GM19372 (cell line): Measurements from ENCODE around the gene ACOXL.

Experiments
- ATAC-seq: cut with Tn5 transposase; IDR thresholded peaks from one replicate; pipeline ENCODE4 v1.9.1; 2021; ENCODE audit warnings: mild to moderate bottlenecking, low read depth, moderate library complexity; ENCODE audit not compliant: unreplicated experiment

The ACOXL gene

DNA sequence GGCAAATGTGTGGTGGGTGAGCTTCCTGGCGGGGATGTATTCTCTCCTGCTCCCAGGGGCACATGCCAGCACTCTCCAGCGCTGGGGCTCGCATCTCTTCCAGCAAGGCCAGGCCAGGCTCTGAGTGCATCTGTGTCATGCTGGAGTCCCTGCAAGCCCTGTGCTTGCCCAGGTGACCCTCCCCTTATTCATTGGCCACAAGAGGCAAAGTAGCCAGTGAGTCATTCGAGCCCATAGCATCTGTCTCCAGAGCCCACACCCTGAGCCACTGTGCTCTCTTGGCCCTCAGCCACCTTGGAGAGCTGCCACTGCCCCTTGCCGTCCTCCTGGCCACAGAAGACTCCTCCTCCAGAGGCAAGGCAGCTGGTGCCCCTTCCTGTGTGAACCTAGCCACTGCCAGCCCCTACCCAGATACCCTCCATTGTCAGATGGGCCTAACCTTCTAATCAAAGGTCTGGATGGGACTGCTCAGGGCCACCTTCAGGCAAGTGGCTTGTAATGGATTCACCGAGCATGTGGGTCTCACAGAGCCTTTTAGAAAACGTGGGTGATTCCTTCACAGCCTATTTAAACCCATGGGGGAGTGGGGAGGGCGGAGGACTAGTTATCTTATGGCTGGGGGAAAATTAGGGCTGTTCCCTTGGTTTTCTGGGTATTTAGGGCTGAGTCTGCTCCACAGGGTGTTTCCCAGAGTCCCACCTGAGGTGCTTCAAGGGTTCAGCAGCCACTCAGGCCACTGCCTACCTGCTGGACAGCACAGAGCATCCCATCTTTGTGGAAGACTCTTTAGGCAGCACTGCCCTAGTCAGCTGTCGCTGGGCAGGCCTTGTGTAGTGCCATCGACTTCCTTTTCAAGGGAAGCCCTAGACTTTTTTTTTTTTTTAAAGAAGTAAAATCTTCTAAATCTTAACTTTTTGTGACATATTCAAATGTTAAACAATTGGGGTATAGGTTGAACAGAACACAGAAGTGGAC is 137.4 kb downstream of the ACOXL start:
- no peak for ATAC-seq

DNA sequence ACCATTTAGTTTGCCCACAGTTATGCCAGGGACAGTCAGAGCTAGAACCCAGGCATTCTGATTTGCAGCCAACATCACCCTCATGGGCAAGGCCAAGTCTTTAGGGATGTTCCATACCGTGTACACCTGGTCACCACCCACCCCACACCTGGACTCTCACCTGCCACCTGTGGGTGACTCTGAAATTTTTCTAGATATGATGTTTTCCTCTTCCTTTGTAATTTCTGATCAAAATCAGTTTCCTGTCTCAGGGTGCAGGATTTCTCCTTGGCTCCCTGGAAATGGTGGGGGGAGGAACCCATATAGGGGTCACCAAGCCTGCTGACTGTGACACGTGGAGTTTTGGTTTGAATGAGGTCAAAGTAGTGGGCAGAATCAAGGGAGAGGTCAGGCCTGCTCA is 138.2 kb downstream of the ACOXL start:
- ATAC-seq: no peak

DNA sequence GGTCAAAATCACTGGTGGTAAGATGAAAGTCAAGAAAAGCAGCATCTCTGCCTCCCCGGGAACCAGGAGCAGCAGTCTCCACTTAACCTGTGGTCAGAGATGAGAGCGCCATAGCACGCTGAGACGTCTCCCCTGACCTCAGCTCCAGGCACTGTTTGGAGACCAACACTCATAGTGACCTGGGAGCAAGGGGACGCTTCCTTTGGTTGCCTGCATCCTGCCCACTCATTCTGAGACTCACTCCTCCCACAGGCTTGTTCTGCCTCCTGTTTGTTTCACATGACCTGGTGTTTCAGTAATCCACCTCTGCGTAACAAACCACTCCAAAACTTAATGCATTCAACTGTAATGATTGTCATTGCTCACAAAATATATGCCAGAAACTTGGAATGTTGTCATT is 139.3 kb downstream of the ACOXL start:
- no peak for ATAC-seq

DNA sequence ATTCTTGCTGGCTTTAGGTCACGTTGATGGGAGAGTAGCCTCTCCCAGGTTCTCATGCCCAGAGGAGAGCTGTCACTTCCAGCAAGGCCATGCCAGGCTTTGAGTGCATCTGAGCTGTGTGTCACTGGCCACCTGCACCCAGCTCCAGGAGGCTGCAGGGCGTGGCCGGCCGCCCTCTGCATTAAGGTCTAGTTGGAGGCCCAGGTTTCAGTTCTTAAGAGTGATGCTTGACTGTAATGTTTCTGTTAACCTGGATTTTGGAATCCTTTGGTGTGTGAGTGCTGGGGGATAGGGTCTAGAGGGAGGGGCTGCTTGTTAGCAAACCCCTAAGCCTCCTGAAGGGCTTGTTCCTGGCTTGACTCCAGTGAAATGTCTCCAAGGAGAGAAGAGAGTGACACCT is 140.1 kb downstream of the ACOXL start:
- no peak for ATAC-seq

DNA sequence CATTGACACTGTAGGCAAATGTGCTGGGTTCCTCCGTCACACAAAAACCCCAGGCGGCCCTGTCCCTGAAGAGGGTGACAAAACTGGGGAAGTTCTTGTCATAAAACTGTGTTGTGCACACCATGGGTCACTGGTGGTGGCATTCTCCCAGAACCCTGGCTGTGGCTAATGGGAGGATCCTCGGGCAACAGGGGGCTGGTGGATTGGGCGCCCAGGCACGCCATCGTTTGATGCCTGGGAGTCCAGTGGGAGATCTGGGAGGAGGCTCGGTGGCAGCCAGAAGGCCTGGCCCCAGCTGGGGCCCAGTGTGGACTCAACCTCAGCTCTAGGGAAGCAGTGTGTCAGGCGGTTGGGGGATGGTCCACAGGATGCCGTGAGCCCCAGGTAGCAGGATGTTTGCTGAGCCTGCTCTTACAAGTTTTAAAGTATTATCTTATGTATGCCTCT is 140.7 kb downstream of the ACOXL start:
- ATAC-seq: no peak

DNA sequence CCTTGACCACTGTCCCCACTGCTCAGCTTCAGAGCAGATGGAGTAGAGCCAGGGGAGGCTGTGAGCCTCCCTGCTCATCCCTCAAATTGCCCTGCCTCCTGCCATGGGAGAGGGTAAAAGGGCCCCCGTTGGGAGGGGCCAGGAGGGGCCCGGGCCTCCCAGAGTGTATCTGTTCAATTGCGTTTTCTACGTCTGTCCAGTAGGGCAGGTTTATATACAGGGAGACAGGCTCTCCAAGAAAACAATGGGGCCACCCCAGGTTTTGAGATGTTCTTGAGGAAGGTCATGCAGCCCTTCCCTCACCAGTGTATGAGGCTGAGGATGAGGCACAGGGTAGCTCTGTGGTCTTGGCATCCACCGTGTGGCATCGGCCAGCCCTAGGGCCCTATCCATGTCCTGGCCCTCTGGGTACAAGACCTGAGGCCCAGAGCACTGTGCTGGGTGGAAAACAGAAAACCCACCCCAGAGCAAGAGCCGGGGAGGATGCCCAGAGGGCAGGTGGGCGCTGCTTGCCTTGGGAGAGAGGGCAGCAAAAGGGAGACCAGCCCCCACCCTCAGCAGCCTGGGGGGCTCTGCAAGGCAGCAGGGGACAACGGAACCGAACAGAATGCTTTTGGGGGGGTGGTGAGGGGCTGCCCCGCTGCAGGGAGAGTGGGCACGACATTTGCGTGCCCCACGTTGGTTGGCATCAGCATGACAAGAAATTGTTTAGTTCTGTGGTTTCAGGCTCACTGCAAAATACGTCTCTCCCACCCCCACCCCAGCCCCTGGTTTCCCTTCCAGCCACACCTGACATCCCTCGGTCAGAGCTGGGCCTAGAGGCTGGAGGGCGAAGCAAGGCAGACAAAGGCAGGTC is 141.5 kb downstream of the ACOXL start:
- ATAC-seq: no peak

DNA sequence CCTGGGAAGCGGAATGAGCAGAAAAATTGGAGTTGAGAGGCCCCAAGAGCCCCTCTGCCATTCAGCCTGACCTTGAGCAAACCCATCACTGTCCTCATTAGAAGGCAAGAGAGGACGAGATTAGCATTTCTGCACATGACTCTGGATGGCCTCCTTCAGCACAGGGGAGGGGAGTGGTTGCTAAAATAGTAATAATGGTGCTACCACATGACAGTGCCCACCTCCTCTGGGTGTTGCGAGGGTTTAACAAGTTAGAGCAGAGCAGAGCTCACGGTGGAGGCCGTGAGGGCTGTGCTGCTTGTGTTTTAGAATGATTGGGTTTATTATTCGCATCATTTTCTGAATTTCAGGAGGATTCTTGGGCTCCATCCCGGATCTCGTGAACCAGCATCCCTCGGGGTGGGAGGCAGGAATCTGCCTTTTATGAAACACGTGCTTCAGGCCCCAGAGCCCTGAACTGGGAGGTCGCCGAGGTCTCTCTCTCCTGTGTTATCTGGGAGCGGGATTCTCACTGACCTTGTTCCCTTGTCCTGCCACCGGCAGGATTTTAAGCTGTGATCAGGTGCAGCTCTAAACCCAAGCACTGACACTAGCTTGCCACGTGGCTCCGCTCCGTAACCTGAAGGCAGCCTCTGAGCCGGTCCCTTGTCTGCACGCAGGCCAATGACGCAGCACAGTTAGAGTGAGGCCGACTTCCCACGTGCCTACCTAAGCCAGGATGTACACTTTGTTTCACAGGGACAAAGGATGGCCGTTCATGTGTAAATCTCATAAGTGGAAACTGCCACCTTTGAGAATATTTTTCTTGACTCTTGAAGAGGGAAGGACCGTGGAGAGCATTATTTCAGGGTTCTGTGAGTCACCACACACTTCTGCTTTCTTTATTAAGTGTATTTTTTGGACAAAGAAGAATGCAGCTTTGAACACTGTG is 142.3 kb downstream of the ACOXL start:
- no peak for ATAC-seq

DNA sequence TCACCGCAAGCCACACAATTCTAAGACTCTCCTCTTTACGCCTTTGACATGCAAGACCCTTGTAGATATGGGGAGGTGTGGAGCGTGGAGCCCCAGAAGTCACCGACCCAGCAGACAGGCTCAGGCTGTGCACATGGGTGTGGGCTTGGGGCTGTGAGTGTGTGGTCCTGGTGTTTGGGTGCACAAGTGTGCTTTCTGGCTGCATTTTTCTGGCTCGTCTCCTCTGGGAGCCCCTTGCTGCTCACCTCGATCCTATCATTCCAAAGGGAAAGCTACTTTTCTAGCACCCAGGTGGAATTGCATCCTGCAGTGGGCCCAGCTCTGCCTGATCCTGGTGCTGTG is 143.0 kb downstream of the ACOXL start:
- ATAC-seq: no peak

DNA sequence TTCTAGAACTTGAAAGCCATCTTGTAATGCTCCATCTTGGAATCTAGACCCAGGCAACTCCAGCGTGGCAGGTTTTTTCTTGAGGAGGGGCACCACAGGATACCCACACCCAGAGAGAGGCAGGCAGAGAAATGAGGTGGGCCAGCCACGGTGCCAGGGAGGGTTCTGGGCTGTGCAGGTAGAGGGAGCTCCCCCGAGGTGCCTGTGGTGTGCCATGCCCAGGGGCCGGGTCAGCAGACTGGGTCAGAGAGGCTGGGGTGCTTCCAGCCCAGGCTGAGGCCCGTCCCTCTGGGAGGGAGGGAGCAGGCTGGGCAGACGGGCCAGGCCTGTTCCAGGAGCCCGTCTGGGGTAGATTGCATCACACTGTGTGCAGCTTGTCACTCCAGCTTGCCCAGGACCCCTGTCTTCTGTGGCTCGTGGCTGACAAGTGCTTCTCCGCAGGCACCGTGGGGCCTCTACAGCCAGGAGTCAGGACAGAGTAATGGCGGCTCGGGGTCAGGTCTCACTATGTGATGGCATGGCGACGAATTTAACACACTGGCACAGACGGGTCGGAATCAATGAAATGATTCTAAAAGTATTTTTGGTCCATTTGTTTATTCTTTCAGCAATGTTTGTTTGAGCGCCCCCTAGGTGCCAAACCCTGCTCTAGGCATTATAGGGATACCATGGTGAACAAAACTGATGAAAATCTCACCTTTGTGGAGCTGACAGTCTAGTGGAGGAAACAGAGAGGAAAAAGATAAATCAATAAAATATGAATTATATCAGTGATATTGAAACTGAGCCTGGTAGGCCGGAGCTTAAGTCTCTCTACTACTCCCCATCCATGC is 144.0 kb downstream of the ACOXL start:
- ATAC-seq: no peak

DNA sequence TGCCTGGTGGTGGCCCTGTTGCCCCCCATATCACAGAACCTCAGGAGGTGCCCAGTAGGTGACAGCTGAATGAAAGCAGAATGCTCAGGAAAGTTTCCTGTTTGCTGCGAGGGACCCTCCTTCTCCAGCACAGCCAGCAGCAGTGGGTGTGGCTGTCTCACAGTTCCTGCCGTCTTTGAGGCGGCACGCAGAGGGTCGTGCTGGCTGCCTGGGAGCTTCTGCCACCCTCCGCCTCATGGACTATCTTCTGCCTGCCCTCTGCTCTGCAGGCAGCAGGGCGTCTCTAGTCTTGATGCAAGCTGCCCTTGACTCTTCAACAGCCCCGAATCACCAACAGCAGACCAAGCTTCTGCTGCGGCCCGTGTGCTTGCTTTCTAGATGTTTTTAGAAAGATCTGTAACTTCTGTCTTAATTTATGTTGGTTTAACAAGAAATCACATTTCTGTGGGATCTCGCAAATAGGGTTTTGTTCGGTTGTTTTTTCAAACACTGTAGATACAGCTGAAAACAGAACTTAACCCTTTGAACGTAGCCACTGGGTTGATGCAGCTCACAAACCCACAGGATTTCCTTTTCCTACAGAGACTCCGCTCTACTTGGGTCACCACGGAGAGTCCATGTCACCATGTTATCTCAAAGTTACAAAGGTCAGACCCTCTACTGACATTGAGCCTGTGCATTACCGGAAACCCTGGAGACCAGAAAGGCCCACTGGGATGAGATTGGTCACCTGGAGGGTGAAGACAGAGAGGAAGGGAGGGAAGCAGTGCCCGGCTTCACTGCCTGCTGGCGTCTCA is 144.9 kb downstream of the ACOXL start:
- no peak for ATAC-seq

DNA sequence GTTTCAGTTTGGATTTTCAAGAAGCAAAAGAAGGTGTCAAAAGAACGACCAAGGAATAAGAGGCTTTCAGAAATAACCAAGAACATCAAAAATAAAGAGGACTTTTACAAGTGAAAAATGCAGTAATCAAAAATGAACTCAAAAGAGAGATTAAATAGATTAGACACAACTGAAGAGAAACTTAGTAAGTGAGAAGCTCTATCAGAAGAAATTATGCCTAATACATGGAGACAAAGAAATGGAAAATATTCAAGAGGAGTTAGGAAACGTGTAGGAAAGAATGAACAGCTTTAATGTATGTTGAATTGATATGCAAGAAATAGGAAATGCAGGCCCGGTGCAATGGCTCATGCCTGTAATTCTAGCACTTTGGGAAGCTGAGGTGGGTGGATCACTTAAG is 145.8 kb downstream of the ACOXL start:
- ATAC-seq: no peak

DNA sequence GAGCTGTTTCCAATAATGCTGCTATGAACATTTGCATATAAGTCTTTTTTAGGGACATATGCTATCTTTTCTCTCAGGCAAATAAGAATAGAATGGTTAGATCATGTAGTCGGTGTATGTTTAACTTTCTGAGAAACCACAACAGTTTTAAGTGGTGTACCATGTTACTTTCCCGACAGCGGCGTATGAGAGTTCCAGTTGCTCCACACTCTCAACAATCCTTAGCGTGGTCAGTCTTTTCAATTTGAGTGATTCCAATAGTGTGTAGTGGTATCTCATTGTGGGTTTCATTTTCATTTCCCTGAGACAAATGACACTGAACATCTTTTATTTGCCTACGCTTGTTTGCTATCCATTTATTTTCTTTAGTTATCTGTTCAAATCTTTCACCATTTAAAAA is 149.5 kb downstream of the ACOXL start:
- ATAC-seq: no peak

DNA sequence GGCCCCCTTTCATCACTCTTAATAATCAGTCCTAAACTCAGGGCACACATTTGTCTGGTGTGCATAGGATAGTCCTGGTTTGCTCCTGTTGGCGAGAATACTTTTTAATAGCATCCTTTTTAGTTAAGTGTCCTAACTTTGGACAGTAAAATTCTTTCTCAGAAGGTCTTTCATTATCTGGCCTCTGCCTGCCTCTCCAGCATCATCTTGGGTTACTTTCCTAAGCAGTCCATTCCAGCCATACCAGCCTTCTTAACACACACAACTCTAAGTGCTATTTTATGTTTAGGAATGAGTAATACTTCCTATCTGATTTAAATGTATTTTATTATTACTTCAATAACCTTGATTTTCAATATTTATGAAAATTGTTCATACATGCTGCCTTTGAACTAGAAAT is 151.0 kb downstream of the ACOXL start:
- no peak for ATAC-seq

DNA sequence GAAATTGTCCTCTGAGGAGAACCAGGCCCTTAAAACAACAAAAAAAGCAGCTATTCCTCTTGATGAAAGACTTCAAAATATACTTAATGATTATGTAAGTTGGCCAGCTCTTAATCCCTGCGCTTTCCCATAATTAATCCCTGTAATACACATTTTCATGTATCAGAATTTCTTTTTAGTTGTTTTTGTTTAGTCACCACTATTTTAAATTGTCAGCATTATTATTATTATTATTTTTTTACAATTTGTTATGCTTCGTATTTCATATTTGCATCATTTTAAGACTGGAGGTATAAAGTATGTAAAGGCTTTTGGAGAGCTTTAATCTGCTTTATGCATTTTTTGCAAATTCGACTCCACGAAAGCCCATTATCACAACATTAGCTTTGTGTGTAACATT is 152.9 kb downstream of the ACOXL start:
- ATAC-seq: no peak

DNA sequence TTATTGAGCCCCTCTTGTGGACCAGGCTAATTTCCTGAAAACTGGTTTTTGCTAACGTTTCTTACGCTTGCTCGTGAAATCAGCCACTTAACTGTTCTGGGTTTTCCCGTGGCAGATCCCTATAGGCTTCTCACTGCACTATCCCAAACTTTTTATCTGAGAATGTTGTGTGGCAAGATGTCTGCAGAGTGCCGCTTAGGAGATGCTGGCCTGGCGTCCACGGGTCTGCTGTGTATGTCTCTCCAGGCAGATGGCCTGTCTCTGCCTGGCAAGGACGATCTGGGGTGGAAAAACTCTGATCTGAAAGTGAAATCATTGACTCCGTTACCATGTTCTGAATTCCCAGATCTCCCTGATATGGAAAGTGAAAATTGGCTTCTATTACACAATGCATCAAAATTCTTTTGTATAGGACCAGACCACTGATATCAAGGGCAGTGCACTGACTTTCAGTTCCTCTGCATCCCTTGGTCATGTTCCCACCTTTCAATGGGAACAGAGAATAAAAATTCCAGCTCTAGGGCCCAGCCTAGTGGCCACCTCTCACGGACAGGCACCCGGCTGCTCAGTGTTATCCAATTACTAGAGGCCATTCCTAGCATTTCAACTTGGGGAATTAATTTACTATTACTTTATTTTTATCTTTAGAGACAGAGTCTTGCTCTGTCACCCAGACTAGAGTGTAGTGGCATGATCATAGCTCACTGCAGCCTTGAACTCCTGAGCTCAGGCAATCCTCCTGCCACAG is 154.6 kb downstream of the ACOXL start:
- no peak for ATAC-seq

DNA sequence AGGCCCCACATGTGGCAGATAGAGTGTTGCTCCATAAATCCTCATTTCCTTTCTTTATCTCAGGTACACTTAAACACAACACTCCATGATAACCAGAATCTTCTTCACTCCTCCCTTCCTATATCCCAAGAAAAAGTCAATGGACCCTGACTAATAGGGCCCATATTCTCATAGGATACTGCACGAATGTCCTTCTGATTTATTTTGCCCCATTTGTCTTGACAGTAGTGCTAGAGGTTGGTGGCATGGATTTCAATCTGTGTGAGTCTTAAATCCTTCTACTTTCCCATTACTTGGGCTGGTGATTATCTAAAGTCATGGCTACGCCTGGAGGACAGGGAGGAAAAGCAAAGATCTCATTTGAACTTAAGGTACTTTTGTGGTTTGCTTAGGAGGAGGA is 156.0 kb downstream of the ACOXL start:
- no peak for ATAC-seq

DNA sequence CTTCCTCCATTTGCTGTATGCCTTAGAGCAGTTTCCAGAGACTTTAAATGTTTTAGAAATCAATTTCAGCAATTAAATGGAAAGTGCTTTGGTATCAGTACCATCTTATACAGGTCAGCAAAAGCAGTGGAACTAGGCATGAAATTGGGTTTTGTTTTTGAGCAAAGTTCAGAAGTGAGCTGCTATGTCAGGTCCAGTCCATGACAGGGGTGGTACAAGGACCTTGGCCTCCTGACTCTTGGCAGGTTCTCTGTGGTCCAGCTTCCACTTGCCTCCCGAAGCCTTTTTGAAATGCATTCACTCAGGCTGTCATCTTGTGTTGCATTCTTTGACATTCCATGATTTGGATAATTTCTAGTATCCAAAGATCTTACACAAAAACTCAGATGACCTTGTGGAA is 159.3 kb downstream of the ACOXL start:
- ATAC-seq: no peak

DNA sequence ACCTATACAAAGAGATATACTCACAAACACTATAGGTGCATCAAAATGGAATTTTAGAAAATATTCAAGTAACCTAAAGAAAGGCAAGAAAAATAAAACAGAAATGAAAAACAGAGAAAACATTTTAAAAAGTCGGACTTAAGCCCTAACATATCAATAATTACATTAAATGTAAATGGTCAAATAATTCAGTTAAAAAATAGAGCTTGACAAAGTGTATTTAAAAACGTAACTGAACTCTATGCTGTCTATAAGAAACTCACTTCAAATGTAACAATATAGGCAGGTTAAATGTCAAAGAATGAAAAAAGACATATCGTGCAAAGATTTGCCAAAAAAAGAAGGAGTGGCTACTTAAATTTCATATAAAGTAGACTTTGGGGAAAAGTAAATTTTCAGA is 163.9 kb downstream of the ACOXL start:
- ATAC-seq: no peak
